WTC11 (cell line): Measurements from ENCODE around the gene EPHA6. TPM values are rescaled to one million over a fixed set of nuclear protein-coding genes. Genes with fewer than 3 reads are reported as not detected.

ENCODE experiments used
- ATAC-seq: fragments of 200-7000 bp; cut with Tn5 transposase; 2 replicates; pipeline ENCODE4 v1.10.0; 2021; ENCODE audit warnings: mild to moderate bottlenecking, moderate library complexity
- CTCF ChIA-PET: fragments of 300-600 bp; sonication (Branson Sonifier 250); formaldehyde crosslinking; loops from one replicate; lab custom pipeline; 2021; ENCODE audit warnings: antibody characterized with exemption; lab: Charles Lee
- POLR2A ChIA-PET: fragments of 350-600 bp; sonication (Branson Sonifier 250); formaldehyde crosslinking; loops from one replicate; lab custom pipeline; 2021; ENCODE audit warnings: antibody characterized with exemption; lab: Charles Lee
- DNase-seq: peaks from one replicate; pipeline ENCODE4 v3.0.0; 2021; ENCODE audit warnings: low spot score
- H3K27ac Mint-ChIP-seq: 2 replicates; pipeline ENCODE4 v1.8.0; 2021; ENCODE audit warnings: mixed read lengths
- H3K27me3 Mint-ChIP-seq: 2 replicates; pipeline ENCODE4 v1.8.0; 2021; ENCODE audit warnings: low read depth, mild to moderate bottlenecking, moderate library complexity, mixed read lengths
- H3K36me3 Mint-ChIP-seq: 2 replicates; pipeline ENCODE4 v1.8.0; 2021; ENCODE audit warnings: mixed read lengths
- H3K4me1 Mint-ChIP-seq: 2 replicates; pipeline ENCODE4 v1.8.0; 2022; ENCODE audit warnings: mixed read lengths
- H3K4me3 Mint-ChIP-seq: 2 replicates; pipeline ENCODE4 v1.8.0; 2021; ENCODE audit warnings: mild to moderate bottlenecking, moderate library complexity, mixed read lengths
- H3K9me3 Mint-ChIP-seq: 2 replicates; pipeline ENCODE4 v1.8.0; 2021; ENCODE audit warnings: mixed read lengths
- CREB1 ChIP-seq: sonication (generic); formaldehyde crosslinking; IDR thresholded peaks from 2 replicates; pipeline ENCODE4 v1.8.0; 2023; ENCODE audit warnings: mild to moderate bottlenecking, missing genetic modification reagents
- EMX1 ChIP-seq: fragments of 250-450 bp; sonication (Bioruptor Pico); IDR thresholded peaks from 2 replicates; pipeline ENCODE4 v1.8.0; 2021; ENCODE audit warnings: mild to moderate bottlenecking
- GTF2I ChIP-seq: fragments of 250-450 bp; sonication (Bioruptor Pico); conservative IDR thresholded peaks from 2 replicates; pipeline ENCODE4 v1.4.0; 2021; ENCODE audit warnings: mild to moderate bottlenecking
- MYBL2 ChIP-seq: sonication (generic); formaldehyde crosslinking; IDR thresholded peaks from 2 replicates; pipeline ENCODE4 v1.8.1; 2023; ENCODE audit warnings: mild to moderate bottlenecking, moderate library complexity, missing genetic modification reagents
- NFATC4 ChIP-seq: fragments of 250-450 bp; sonication (Bioruptor Pico); IDR thresholded peaks from 2 replicates; pipeline ENCODE4 v1.9.0; 2021; ENCODE audit warnings: mild to moderate bottlenecking
- NFYB ChIP-seq: sonication (generic); formaldehyde crosslinking; conservative IDR thresholded peaks from 2 replicates; pipeline ENCODE4 v1.8.0; 2022; ENCODE audit warnings: low read depth, missing genetic modification reagents
- NR2C2 ChIP-seq: sonication (generic); formaldehyde crosslinking; IDR thresholded peaks from 2 replicates; pipeline ENCODE4 v1.8.0; 2022; ENCODE audit warnings: mild to moderate bottlenecking, missing genetic modification reagents
- OVOL2 ChIP-seq: fragments of 250-450 bp; sonication (Bioruptor Pico); IDR thresholded peaks from 2 replicates; pipeline ENCODE4 v1.9.0; 2021; ENCODE audit warnings: mild to moderate bottlenecking, borderline replicate concordance
- TCF7 ChIP-seq: sonication (generic); formaldehyde crosslinking; IDR thresholded peaks from 2 replicates; pipeline ENCODE4 v1.8.0; 2022; ENCODE audit warnings: mild to moderate bottlenecking, low read depth, missing genetic modification reagents, moderate library complexity
- TEAD1 ChIP-seq: sonication (generic); formaldehyde crosslinking; IDR thresholded peaks from 2 replicates; pipeline ENCODE4 v1.8.0; 2022; ENCODE audit warnings: mild to moderate bottlenecking, missing genetic modification reagents
- ZNF121 ChIP-seq: sonication (generic); formaldehyde crosslinking; IDR thresholded peaks from 2 replicates; pipeline ENCODE4 v1.8.0; 2023; ENCODE audit warnings: missing genetic modification reagents
- ZNF219 ChIP-seq: sonication (generic); formaldehyde crosslinking; IDR thresholded peaks from 2 replicates; pipeline ENCODE4 v1.8.0; 2023; ENCODE audit warnings: missing genetic modification reagents, mild to moderate bottlenecking, borderline replicate concordance
- total RNA-seq: library from RNA; stranded (reverse); gene quantifications from 3 replicates; pipeline ENCODE4 v1.2.3, GENCODE V29; 2021
- TF ChIP-seq, protein P1 (sequence below): fragments of 200-600 bp; IDR thresholded peaks from 2 replicates; pipeline ENCODE4 v1.8.0; 2022; ENCODE audit warnings: antibody characterized with exemption
- TF ChIP-seq, protein P2 (sequence below): sonication (generic); formaldehyde crosslinking; IDR thresholded peaks from 2 replicates; pipeline ENCODE4 v1.8.1; 2023; ENCODE audit warnings: mild to moderate bottlenecking, moderate library complexity, missing genetic modification reagents
- TF ChIP-seq, protein P3 (sequence below): sonication (generic); formaldehyde crosslinking; IDR thresholded peaks from 2 replicates; pipeline ENCODE4 v1.8.1; 2023; ENCODE audit warnings: mild to moderate bottlenecking, missing genetic modification reagents, moderate library complexity
- TF ChIP-seq, protein P4 (sequence below): sonication (generic); formaldehyde crosslinking; IDR thresholded peaks from 2 replicates; pipeline ENCODE4 v1.8.0; 2022; ENCODE audit warnings: mild to moderate bottlenecking, missing genetic modification reagents
- TF ChIP-seq, protein P5 (sequence below): sonication (generic); formaldehyde crosslinking; IDR thresholded peaks from 2 replicates; pipeline ENCODE4 v1.8.1; 2023; ENCODE audit warnings: mild to moderate bottlenecking, missing genetic modification reagents
- TF ChIP-seq, protein P6 (sequence below): sonication (generic); formaldehyde crosslinking; IDR thresholded peaks from 2 replicates; pipeline ENCODE4 v1.8.1; 2022; ENCODE audit warnings: mild to moderate bottlenecking, missing genetic modification reagents, moderate library complexity, borderline replicate concordance

Gene EPHA6
- total RNA-seq, 1 experiment from 2014 or later = 2.1 TPM

DNA sequence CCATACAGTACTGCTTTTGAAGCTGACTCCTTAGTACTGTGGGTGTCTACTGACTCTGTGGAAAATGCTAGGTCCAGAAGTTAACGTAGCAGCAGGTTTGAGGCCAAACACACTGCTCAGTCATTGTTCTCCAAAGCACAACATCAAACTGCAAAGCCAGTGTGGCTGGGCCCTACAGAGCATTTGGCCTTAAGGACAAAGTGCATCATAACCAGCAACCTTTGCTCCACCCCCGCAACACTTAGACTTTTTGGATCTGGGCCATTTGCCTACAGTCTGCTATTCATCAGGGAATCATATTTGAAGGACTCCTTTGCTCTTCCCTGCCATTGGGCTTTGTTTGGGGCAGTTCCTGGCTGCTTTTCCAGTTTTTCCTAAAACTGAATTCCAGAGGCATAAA is 907.1 kb downstream of the EPHA6 start:
- TF ChIP-seq, protein P1, sequence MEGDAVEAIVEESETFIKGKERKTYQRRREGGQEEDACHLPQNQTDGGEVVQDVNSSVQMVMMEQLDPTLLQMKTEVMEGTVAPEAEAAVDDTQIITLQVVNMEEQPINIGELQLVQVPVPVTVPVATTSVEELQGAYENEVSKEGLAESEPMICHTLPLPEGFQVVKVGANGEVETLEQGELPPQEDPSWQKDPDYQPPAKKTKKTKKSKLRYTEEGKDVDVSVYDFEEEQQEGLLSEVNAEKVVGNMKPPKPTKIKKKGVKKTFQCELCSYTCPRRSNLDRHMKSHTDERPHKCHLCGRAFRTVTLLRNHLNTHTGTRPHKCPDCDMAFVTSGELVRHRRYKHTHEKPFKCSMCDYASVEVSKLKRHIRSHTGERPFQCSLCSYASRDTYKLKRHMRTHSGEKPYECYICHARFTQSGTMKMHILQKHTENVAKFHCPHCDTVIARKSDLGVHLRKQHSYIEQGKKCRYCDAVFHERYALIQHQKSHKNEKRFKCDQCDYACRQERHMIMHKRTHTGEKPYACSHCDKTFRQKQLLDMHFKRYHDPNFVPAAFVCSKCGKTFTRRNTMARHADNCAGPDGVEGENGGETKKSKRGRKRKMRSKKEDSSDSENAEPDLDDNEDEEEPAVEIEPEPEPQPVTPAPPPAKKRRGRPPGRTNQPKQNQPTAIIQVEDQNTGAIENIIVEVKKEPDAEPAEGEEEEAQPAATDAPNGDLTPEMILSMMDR = no peak
- TF ChIP-seq NFYB (CRISPR knock-in tag) (no peak), NFATC4 (CRISPR knock-in tag) (no peak), OVOL2 (CRISPR knock-in tag) (no peak), TEAD1 (CRISPR knock-in tag) (no peak), GTF2I (CRISPR knock-in tag) (no peak), NR2C2 (CRISPR knock-in tag) (no peak), ZNF121 (CRISPR knock-in tag) (no peak), ZNF219 (CRISPR knock-in tag) (no peak), CREB1 (no peak), EMX1 (CRISPR knock-in tag) (no peak), TCF7 (no peak)
- TF ChIP-seq, protein P2, sequence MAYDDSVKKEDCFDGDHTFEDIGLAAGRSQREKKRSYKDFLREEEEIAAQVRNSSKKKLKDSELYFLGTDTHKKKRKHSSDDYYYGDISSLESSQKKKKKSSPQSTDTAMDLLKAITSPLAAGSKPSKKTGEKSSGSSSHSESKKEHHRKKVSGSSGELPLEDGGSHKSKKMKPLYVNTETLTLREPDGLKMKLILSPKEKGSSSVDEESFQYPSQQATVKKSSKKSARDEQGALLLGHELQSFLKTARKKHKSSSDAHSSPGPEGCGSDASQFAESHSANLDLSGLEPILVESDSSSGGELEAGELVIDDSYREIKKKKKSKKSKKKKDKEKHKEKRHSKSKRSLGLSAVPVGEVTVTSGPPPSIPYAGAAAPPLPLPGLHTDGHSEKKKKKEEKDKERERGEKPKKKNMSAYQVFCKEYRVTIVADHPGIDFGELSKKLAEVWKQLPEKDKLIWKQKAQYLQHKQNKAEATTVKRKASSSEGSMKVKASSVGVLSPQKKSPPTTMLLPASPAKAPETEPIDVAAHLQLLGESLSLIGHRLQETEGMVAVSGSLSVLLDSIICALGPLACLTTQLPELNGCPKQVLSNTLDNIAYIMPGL (CRISPR knock-in tag) = no peak
- TF ChIP-seq, protein P3, sequence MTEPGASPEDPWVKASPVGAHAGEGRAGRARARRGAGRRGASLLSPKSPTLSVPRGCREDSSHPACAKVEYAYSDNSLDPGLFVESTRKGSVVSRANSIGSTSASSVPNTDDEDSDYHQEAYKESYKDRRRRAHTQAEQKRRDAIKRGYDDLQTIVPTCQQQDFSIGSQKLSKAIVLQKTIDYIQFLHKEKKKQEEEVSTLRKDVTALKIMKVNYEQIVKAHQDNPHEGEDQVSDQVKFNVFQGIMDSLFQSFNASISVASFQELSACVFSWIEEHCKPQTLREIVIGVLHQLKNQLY (CRISPR knock-in tag) = no peak
- TF ChIP-seq, protein P4, sequence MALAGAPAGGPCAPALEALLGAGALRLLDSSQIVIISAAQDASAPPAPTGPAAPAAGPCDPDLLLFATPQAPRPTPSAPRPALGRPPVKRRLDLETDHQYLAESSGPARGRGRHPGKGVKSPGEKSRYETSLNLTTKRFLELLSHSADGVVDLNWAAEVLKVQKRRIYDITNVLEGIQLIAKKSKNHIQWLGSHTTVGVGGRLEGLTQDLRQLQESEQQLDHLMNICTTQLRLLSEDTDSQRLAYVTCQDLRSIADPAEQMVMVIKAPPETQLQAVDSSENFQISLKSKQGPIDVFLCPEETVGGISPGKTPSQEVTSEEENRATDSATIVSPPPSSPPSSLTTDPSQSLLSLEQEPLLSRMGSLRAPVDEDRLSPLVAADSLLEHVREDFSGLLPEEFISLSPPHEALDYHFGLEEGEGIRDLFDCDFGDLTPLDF (CRISPR knock-in tag) = no peak
- TF ChIP-seq, protein P5, sequence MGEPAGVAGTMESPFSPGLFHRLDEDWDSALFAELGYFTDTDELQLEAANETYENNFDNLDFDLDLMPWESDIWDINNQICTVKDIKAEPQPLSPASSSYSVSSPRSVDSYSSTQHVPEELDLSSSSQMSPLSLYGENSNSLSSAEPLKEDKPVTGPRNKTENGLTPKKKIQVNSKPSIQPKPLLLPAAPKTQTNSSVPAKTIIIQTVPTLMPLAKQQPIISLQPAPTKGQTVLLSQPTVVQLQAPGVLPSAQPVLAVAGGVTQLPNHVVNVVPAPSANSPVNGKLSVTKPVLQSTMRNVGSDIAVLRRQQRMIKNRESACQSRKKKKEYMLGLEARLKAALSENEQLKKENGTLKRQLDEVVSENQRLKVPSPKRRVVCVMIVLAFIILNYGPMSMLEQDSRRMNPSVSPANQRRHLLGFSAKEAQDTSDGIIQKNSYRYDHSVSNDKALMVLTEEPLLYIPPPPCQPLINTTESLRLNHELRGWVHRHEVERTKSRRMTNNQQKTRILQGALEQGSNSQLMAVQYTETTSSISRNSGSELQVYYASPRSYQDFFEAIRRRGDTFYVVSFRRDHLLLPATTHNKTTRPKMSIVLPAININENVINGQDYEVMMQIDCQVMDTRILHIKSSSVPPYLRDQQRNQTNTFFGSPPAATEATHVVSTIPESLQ (CRISPR knock-in tag) = no peak
- DNase-seq = no peak
- ChIA-PET POLR2A (no interaction called here), CTCF (no interaction called here)
- no peak overlapping the region for H3K4me3 Mint-ChIP-seq
- no peaks in the 10 kb centered on the region for H3K36me3 Mint-ChIP-seq
- no peak overlapping the region for H3K27ac Mint-ChIP-seq
- H3K4me1 Mint-ChIP-seq = peaks cover 18% of the 10 kb centered on the region
- no peak for ATAC-seq
- H3K9me3 Mint-ChIP-seq = peaks cover 7% of the 10 kb centered on the region; the same call in 1 of the 2 replicates
- no peaks in the 10 kb centered on the region for H3K27me3 Mint-ChIP-seq

DNA sequence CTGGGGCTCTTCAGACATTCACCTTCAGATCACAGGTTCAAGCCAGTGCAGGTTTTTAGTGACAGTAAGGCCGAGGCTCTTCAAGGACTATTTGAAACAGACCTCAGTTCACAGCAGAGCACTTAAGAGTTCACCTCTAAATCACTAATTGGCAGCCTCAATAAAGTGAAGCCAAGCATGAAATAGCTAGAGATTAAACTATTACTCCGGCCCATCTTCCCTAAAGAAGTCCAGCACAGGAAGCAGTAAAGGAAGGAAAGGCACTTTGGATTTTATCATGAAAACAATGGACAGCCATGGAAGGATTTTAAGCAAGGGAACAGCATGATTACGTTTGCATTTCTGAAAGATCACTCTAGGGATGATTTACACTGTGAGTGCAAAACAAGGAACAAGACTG is 922.5 kb downstream of the EPHA6 start:
- no peaks in the 10 kb centered on the region for H3K36me3 Mint-ChIP-seq
- TF ChIP-seq, protein P6, sequence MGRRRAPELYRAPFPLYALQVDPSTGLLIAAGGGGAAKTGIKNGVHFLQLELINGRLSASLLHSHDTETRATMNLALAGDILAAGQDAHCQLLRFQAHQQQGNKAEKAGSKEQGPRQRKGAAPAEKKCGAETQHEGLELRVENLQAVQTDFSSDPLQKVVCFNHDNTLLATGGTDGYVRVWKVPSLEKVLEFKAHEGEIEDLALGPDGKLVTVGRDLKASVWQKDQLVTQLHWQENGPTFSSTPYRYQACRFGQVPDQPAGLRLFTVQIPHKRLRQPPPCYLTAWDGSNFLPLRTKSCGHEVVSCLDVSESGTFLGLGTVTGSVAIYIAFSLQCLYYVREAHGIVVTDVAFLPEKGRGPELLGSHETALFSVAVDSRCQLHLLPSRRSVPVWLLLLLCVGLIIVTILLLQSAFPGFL = no peak
- TF ChIP-seq MYBL2 (CRISPR knock-in tag) = no peak
- ChIA-PET CTCF (interaction anchor here (1.7 kb wide), 1 partner anchor 18 kb away, joined by 6 read pairs; no protein-coding TSS in a partner anchor), POLR2A (no interaction called here)
- H3K27ac Mint-ChIP-seq = no peak overlapping the region
- no peak overlapping the region for H3K4me3 Mint-ChIP-seq
- H3K4me1 Mint-ChIP-seq = peaks cover 5% of the 10 kb centered on the region
- DNase-seq (no peak), ATAC-seq (no peak)
- no peaks in the 10 kb centered on the region for H3K9me3 Mint-ChIP-seq
- H3K27me3 Mint-ChIP-seq = no peaks in the 10 kb centered on the region
